KOPT-K1 (cell line): Measurements from ENCODE around the gene CHMP2A.
"Not testable (repeated sequence)": the region's sequence is repeated elsewhere in the genome, so short reads cannot be mapped to it uniquely, and the experiment has no call there.

Source experiments
- H3K27ac ChIP-seq: fragments of 200-600 bp; sonication (generic); 2 replicates; pipeline ENCODE4 v1.5.1; 2016; ENCODE audit warnings: antibody characterized with exemption, mild to moderate bottlenecking, low read depth, low read length; ENCODE audit not compliant: poor library complexity, severe bottlenecking
- H3K36me3 ChIP-seq: fragments of 200-600 bp; sonication (generic); 2 replicates; pipeline ENCODE4 v1.5.1; 2017; ENCODE audit warnings: antibody characterized with exemption, mild to moderate bottlenecking, low read length, moderate library complexity; ENCODE audit not compliant: insufficient read depth
- H3K9me3 ChIP-seq: fragments of 200-600 bp; sonication (generic); 2 replicates; pipeline ENCODE4 v1.5.1; 2017; ENCODE audit warnings: antibody characterized with exemption, low read length, mild to moderate bottlenecking; ENCODE audit not compliant: insufficient read depth, poor library complexity, severe bottlenecking

The CHMP2A gene

DNA sequence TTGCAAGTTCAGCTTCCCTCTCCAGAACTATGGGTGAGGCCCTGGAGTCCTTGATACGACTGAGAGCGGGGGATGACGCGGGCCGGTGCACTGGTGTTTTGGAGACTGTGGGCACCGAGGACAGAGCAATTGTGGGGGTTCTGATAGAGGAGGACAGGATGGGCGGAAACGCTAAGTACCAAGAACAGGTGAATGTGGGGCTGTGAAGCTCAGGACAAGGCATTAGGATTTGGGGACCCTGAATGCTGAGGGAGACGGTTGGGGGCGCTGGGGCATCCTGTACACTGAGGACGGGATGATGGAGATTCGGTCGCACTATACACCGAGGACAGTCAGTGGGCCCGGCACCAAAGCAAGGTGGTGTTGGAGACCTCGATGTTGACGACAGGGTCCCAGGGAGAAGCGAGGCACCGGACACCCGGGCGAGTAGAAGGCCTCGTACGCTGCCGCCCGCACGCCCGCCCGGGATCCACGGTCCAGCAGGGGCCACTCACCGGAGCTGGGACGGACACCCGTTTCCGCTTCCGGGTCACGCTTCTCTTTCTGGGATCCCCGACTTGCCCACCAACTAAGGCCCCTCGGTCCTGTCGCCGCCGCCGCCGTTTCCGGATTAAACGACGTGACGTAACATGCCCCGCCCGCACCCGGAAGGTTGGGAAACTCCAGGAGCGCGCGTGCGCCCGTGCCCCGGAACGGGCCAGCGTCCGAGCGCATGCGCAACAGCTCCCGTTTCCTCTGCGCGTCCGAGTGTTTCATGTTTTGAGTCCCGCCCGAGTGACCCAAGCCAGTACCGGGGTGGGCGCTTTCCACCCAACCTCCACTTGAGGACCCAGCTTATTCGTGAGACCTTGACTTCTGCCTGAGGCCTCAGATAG is at the start of gene CHMP2A:
TSS of gene CHMP2A (minus strand) at position 612 of the 875 bp plus-strand sequence. CDS start 893 bp downstream, outside the sequence.
- H3K27ac ChIP-seq: peak within 1 kb of the TSS; percentile 87
- no peaks in the 10 kb centered on the region for H3K9me3 ChIP-seq
- peaks cover 61% of the 10 kb centered on the region for H3K36me3 ChIP-seq

DNA sequence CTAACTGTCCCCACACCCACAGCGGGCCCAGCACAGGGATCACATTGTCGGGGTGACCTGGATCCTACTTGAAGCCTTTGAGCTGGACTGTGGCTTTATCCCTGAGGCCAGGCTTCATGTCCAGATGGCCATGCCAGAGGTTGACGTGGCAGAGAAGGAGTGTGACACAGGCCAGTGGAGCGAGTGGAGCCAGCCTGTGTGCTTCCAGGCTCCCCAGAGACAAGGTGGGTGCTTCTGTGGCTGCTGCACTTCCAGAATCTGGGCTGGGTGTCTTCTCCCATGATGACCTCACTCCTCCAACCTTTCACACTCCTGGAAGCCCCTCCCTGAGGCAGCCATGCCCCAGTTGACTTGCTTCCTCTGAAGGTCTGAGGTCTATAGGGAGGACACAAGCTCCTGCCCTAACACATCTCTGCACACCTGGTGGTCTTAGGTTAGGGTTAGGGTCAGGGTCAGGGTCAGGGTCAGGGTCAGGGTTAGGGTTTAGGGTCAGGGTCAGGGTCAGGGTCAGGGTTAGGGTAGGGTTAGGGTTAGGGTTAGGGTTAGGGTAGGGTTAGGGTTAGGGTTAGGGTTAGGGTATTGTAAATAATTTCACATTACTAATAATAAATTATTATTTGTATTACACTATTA is 31.3 kb upstream of the CHMP2A start:
- H3K9me3 ChIP-seq: no peaks in the 10 kb centered on the region
- H3K36me3 ChIP-seq: peaks cover 25% of the 10 kb centered on the region; the same call in 1 of the 2 replicates
- H3K27ac ChIP-seq: no peak overlapping the region

DNA sequence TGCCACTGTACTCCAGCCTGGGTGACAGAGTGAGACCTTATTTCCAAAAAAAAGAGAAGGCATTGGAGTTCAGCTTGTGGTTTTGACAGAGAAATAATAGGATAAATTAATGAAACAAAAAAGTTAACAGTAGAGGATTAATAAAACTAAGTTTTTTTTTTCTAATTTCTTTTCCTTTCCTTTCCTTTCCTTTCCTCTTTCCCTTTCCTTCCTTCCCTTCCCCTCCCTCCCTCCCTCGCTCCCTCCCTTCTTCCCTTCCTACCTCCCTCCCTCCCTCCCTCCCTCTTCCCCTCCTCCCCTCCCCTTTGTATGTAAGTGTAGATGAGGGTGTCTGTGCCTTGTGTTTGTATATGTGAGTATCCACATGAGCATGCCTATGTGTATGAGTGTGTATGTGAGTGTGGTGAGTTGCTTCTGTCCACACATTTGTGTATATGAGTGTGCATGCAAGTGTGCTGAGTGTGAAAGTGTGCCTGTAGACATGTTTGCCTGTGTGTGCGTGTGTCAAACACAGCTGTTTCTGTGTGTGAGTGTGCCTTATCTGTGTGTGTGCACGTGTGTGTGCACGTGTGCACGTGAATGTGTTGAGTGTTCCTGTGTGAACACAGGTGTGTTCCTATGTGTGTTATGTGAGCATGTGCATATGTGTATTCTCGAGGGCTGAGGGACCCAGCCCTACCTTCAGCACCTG is 30.7 kb upstream of the CHMP2A start:
- no peak overlapping the region for H3K27ac ChIP-seq
- peaks cover 25% of the 10 kb centered on the region; the same call in 1 of the 2 replicates for H3K36me3 ChIP-seq
- H3K9me3 ChIP-seq: no peaks in the 10 kb centered on the region

DNA sequence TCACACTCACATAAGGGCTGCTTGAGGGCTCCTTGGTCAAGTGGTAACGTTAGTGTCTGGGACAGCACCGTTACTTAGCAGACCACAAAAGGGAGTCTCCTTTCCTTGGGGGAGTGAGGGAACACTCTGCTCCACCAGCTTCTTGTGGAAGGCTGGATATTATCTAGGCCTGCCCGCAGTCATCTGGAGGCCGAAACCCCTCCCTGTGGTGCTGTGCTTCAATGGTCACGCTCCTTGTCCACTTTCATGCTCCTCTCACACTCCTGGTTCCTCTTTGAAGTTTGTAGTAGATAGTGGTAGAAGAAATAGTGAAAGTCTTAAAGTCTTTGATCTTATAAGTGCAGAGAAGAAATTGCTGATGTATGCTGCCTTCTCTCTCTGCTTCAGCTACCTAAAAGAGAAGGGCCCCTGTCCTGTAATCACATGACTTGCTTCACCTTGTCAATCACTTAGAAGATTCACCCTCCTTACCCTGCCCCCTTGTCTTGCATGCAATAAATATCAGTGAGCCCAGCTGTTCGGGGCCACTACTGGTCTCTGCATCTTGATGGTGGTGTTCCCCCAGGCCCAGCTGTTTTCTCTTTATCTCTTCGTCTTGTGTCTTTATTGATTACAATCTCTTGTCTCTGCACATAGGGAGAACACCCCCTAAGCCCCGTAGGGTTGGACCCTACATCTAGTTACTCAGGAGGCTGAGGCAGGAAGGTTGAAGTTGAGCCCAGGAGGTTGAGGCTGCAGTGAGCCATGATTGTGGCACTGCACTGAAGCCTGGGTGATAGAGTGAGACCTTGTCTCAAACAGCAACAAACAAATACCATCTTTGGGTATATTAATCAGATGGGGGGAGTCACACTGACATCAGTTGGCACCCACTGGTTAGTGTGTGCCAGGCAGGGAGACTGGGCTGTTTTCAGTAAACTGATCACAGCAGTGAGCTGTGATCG is 29.9 kb upstream of the CHMP2A start:
- peaks cover 25% of the 10 kb centered on the region; the same call in 1 of the 2 replicates for H3K36me3 ChIP-seq
- H3K9me3 ChIP-seq: no peaks in the 10 kb centered on the region
- no peak overlapping the region for H3K27ac ChIP-seq

DNA sequence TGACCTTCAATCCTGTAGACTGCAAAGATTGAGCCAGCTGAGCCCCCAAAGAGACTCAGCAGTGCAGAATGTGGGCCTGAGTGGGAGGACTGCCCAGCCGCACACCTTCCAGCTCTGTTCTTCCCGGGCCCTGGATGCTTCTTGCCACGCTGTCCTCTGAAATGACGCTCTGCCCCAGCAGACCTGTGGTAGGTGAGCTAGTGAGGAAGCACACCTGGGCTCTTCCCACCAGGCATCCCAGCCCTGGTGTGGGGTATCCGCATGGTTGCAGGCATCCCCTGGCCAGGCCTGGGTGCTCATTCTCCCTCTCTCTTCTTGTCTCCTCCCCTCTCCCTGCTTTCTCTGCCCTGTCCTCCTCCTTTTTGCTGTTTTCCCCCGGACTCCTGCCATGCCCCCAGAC is 28.1 kb upstream of the CHMP2A start:
- H3K36me3 ChIP-seq: peaks cover 25% of the 10 kb centered on the region; the same call in 1 of the 2 replicates
- no peaks in the 10 kb centered on the region for H3K9me3 ChIP-seq
- H3K27ac ChIP-seq: no peak overlapping the region

DNA sequence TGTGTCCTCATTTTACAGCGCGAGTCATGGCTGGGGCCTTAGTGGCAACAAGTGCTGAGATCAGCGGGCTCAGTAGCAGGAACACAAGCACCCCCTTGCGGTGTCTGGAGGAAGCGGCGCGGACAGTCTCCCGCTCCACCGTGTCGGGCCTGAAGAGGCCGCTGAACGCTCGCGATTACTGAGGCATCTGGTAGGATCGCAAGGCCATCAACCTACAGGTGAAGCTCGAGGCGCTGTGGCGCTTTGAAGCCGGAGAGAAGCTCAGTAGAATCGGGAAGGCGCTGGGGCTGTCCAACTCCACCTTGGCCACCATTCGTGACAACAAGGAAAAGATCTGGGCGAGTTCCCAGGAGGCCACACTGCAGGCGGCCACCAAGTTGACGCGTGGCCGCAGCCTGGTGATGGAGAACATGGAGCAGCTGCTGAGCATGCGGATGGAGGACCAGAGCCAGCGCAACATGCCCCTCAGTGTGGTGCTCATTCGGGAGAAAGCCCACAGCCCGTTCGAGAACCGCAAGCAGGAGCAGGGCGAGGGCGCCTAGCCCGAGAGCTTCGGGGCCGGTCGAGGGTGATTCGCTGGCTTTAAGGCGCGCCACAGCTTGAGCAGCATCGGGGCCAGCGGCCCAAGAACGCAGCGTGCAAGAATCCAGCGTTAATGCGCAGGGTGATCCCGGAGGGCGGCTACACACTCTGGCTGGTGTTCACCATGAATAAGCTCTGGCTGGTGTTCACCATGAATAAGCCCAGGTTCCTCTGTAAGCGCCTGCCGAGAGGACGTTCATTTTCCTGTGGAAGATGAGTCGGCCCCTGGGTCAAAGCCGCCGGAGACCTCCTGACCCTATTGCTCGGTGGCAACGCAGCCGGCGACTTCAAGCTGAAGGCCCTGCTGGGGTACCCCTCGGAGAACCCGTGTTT is 26.6 kb upstream of the CHMP2A start:
- Histone ChIP-seq H3K9me3 (no peaks in the 10 kb centered on the region), H3K27ac (peak overlapping the region; percentile 37), H3K36me3 (peaks cover 25% of the 10 kb centered on the region; the same call in 1 of the 2 replicates)

DNA sequence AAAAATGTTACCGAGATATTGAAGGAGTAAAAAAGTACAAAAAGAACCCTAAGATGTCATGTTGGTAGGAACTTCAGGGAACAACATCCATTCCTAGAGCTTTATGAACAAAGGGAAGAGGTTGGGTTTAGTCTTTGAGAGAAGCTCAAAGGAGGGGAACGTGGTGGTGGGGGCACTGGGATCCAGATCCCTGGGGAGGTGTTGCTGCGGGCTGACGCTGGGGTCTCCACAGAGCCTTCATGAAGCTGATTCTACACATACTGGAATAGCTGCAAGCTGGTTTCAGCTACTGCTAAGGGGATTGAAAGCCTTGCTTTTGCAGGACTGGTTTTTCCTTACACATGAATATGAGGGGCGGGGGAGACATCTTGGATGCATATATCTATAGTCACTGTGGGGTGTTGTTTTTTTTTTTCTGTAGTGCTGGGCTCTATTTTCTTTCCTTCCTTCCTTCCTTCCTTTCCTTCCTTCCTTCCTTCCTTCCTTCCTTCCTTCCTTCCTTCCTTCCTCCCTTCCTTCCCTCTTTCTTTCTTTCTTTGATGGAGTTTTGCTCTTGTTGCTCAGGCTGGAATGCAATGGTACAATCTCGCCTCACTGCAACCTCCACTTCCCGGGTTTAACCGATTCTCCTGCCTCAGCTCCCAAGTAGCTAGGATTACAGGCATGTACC is 24.7 kb upstream of the CHMP2A start:
- Histone ChIP-seq H3K9me3 (no peaks in the 10 kb centered on the region), H3K27ac (no peak overlapping the region), H3K36me3 (peaks cover 25% of the 10 kb centered on the region; the same call in 1 of the 2 replicates)

DNA sequence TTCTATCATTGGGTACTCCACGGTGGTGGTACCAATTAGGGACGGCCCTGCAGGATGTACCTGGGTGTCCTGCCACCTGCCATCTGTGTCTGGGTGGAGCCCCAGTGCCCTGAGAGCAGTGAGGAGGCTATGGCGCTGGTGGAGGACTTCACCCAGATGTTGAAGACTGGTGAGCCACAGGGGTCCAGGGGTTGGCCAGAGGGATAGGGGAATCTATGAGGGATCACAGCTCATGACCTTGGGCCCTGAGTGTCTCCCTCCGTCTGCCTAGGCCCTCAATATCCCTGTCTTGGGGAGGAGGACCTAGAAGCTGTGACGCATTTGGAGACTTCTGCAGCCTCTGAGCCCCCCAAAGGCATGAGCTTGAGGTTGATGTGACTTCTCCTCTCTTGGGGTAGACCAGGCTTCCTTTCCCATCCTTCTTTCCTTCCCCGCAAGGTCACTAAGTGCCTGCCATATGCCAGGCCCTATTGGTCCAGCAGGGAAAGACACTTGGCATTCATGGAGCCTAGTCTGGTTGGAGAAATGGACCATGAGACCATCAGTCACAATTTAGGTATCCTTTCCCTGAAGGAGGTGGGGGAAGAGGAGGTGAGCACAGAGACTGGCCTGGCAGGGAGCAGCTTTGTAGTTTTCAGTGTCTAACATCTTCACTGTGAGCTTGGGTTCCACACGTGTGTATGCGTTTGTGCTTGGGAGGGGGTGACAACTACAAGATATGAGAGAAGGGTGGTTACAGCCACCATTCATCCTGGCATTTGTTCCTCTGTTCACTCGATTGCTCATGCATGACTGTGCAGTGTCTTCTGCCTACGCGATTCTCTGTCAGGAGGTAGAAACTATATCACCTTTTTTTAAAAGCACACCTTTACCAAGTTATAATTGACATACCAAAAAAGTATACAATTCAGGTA is 23.4 kb upstream of the CHMP2A start:
- Histone ChIP-seq H3K36me3 (peaks cover 19% of the 10 kb centered on the region; the same call in 1 of the 2 replicates), H3K9me3 (no peaks in the 10 kb centered on the region), H3K27ac (no peak overlapping the region)

DNA sequence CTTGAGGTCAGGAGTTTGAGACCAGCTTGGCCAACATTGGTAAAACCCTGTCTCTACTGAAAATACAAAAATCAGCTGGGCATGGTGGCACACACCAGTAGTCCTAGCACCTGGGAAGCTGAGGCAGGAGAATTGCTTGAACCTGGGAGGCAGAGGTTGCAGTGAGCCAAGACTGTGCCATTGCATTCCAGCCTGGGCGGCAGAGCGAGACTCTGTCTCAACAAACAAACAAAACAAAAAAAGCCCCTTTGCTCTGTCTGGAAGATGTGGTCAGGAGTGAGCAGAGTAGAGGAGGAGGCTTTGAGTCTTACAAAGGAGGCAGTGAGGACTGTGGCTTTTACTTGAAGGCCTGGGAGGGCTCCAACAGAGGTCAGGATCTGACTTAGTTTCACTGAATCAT is 22.7 kb upstream of the CHMP2A start:
- H3K9me3 ChIP-seq, H3K27ac ChIP-seq: not testable (repeated sequence)
- peaks cover 12% of the 10 kb centered on the region; the same call in 1 of the 2 replicates for H3K36me3 ChIP-seq

DNA sequence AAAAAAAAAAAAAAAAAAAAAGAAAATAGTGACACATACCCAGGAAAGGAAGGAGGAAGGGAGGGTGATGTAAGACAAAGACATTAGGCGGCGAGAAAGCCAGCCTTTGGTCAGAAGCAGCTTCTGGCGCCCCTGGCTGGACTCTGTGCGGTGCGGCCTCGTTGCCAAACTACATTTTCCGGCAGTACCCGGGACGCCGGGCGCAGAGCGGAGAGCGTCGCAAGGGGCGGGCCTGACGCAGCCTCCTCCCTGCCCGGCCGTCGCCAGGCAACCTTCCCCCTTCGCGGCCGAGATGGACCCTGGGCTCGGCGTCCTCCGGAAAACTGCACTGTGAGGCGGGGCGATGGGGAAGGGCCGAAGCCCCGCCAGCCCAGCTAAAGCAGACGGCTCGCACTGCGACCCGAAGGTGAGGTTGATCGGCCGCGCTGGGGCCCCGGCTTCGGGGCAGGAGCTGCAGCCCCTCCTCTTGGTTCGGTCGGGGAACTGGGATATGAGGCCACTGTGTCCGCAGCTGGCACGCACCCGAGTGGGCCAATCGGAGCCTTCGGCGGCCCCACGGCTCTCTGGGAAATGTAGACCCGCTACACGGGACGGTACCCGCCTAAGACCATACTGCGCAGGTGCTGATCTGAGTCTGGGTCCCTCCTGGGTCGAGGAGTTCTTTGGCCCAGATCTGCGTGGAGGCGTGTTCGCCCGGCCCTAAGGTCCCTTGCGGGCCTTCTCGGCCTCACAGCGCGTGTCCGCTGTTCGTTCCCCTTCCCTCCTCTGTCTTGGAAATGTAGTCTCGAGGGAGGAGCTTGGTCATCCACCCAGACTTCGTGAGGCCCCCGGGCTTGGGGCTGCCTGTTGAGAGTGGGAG is 20.5 kb upstream of the CHMP2A start:
- no peaks in the 10 kb centered on the region for H3K9me3 ChIP-seq

DNA sequence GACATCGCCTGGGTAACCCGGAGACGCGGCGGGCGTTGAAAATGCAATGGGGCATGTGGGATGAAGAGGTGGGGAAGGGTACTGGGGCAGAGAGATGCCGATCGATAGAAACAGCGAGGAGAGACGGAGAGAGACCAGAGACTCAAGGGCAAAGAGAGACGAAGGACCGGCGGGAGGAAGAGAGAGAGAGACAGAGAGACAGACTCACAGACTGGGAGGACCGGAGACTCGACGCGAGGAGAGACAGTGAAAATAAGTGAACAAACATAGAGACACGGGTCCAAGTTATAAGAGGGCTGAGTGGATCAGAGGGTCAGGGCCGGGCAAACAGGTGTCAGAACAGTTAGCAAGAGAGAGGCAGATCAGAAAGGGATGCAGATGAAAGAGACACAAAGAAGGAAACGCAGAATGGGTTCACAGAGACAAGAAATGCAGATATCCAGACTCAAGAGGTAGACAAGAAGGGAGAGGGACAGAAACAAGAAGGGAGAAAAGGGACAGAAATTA is 18.8 kb upstream of the CHMP2A start:
- no peaks in the 10 kb centered on the region for H3K9me3 ChIP-seq
- peak overlapping the region; percentile 94 for H3K27ac ChIP-seq
- H3K36me3 ChIP-seq: peaks cover 29% of the 10 kb centered on the region

More for the DNA sequence above, 20.5 kb upstream of the CHMP2A start:
- Histone ChIP-seq H3K27ac (peak overlapping the region; percentile 73), H3K36me3 (peaks cover 13% of the 10 kb centered on the region)
